CD14-positive monocyte (primary cell): ENCODE measurements around the gene CSTF3. TPM values are rescaled to one million over a fixed set of nuclear protein-coding genes. Genes with fewer than 3 reads are reported as not detected.

ENCODE experiments used
- DNase-seq, 3 donors: peaks; one replicate each; pipeline ENCODE4 v3.0.0-alpha.2; 2011 to 2022
- H2AFZ ChIP-seq: 2 replicates; pipeline ENCODE4 v1.6.0; 2012; ENCODE audit warnings: mild to moderate bottlenecking, low read depth, low read length, inconsistent platforms; ENCODE audit not compliant: insufficient read depth, poor library complexity, severe bottlenecking
- H3K27ac ChIP-seq, 2 donors: 1 replicate in 1 of 2; 2 replicates in 1 of 2; pipeline ENCODE4 v1.5.1; 2012 to 2013; ENCODE audit warnings: low read length in 2 of 2, control low read depth in 1 of 2, inconsistent platforms in 1 of 2, low read depth in 1 of 2, mild to moderate bottlenecking in 1 of 2
- H3K27me3 ChIP-seq, 2 donors: one replicate each; pipeline versions ENCODE4 v1.6.0 to v1.6.1; 2011 to 2013; ENCODE audit warnings: low read length in 2 of 2; ENCODE audit not compliant: control insufficient read depth in 2 of 2, insufficient read depth in 2 of 2
- H3K36me3 ChIP-seq, 2 donors: replicated peaks in 1 of 2; 1 replicate in 1 of 2; 2 replicates in 1 of 2; pipeline versions ENCODE4 v1.5.1 to v1.6.1; 2012 to 2013; ENCODE audit warnings: low read length in 2 of 2, control low read depth in 1 of 2, inconsistent platforms in 1 of 2, mild to moderate bottlenecking in 1 of 2; ENCODE audit not compliant: insufficient read depth in 2 of 2, control insufficient read depth in 1 of 2
- H3K4me1 ChIP-seq, 2 donors: 1 replicate in 1 of 2; 2 replicates in 1 of 2; pipeline versions ENCODE4 v1.5.1 to v1.6.1; 2012 to 2013; ENCODE audit warnings: low read length in 2 of 2, control low read depth in 1 of 2, inconsistent platforms in 1 of 2, mild to moderate bottlenecking in 1 of 2, moderate library complexity in 1 of 2; ENCODE audit not compliant: insufficient read depth in 2 of 2, control insufficient read depth in 1 of 2
- H3K4me2 ChIP-seq: replicated peaks from 2 replicates; pipeline ENCODE3; 2012; ENCODE audit warnings: low read length, moderate library complexity, mild to moderate bottlenecking; ENCODE audit not compliant: poor library complexity, severe bottlenecking; ENCODE audit errors: extremely low read depth
- H3K4me3 ChIP-seq, 3 experiments: fragments of 200-600 bp in 1 of 3; sonication (generic) in 1 of 3; replicated peaks in 1 of 3; 1 replicate in 2 of 3; 2 replicates in 1 of 3; pipeline ENCODE4 v1.5.1; 2011 to 2013; ENCODE audit warnings: low read length in 3 of 3, mild to moderate bottlenecking in 3 of 3, control low read depth in 2 of 3, low read depth in 2 of 3, inconsistent platforms in 1 of 3, moderate library complexity in 1 of 3
- H3K79me2 ChIP-seq: 2 replicates; pipeline ENCODE4 v1.6.0; 2012; ENCODE audit warnings: mild to moderate bottlenecking, control low read depth, inconsistent platforms, low read length, moderate library complexity; ENCODE audit not compliant: insufficient read depth
- H3K9ac ChIP-seq: 2 replicates; pipeline ENCODE4 v1.6.0; 2017; ENCODE audit warnings: low read length, mild to moderate bottlenecking; ENCODE audit not compliant: insufficient read depth, poor library complexity, severe bottlenecking
- H3K9me3 ChIP-seq, 2 donors: replicated peaks in 1 of 2; 1 replicate in 1 of 2; 2 replicates in 1 of 2; pipeline versions ENCODE4 v1.5.1 to v1.6.1; 2012 to 2013; ENCODE audit warnings: low read length in 2 of 2, control low read depth in 1 of 2; ENCODE audit not compliant: control insufficient read depth in 1 of 2, insufficient read depth in 1 of 2
- H4K20me1 ChIP-seq: 2 replicates; pipeline ENCODE4 v1.6.0; 2012; ENCODE audit warnings: mild to moderate bottlenecking, low read length, control low read depth, moderate library complexity; ENCODE audit not compliant: insufficient read depth
- H3K27ac Mint-ChIP-seq, 7 donors: one replicate each; pipeline ENCODE4 v1.8.0; 2020; ENCODE audit warnings: mild to moderate bottlenecking in 7 of 7, mixed read lengths in 7 of 7, moderate library complexity in 6 of 7, inconsistent platforms in 2 of 7
- H3K27me3 Mint-ChIP-seq, 3 donors: one replicate each; pipeline ENCODE4 v1.8.0; 2021 to 2022; ENCODE audit warnings: low read depth in 3 of 3, mild to moderate bottlenecking in 3 of 3, mixed read lengths in 3 of 3, moderate library complexity in 3 of 3, inconsistent platforms in 1 of 3
- H3K36me3 Mint-ChIP-seq, 2 donors: one replicate each; pipeline ENCODE4 v1.8.0; 2020; ENCODE audit warnings: mixed read lengths in 2 of 2, inconsistent platforms in 1 of 2, mild to moderate bottlenecking in 1 of 2
- H3K4me1 Mint-ChIP-seq: one replicate; pipeline ENCODE4 v1.8.0; 2020; ENCODE audit warnings: mild to moderate bottlenecking, mixed read lengths
- H3K4me3 Mint-ChIP-seq, 2 donors: one replicate each; pipeline ENCODE4 v1.8.0; 2020; ENCODE audit warnings: mild to moderate bottlenecking in 2 of 2, mixed read lengths in 2 of 2, moderate library complexity in 1 of 2
- H3K9me3 Mint-ChIP-seq, 7 donors: one replicate each; pipeline ENCODE4 v1.8.0; 2020 to 2022; ENCODE audit warnings: mixed read lengths in 7 of 7, mild to moderate bottlenecking in 6 of 7, moderate library complexity in 6 of 7, inconsistent platforms in 2 of 7
- WGBS: methylation state at CpG from one replicate; pipeline ENCODE4 v1.1.5; 2013; ENCODE audit warnings: missing lambda C conversion rate; ENCODE audit not compliant: insufficient coverage; 5-methylcytosine and 5-hydroxymethylcytosine counted together
- intact Hi-C, 2 donors: fragments of 100-400 bp; cut with micrococcal nuclease; formaldehyde crosslinking; loops; one replicate each; pipeline versions ENCODE4 v1.15.0 to v1.15.1; 2023
- polyA plus RNA-seq, 3 donors: library from polyadenylated mRNA; depleted of rRNA in 1 of 3; unstranded in 2 of 3; stranded (reverse) in 1 of 3; fragments of 300-500 nt in 2 of 3; fragments of >200 nt in 1 of 3; fragmentation: Illumina TruSeq in 2 of 3; gene quantifications; 1 replicate in 2 of 3; 2 replicates in 1 of 3; pipeline ENCODE4 v1.2.3, GENCODE V29; 2012 to 2021
- TF ChIP-seq, protein P1 (sequence below): fragments of 200-600 bp; IDR thresholded peaks from one replicate; pipeline ENCODE4 v1.8.0; 2022; ENCODE audit warnings: antibody characterized with exemption, mild to moderate bottlenecking

Gene CSTF3
- polyA plus RNA-seq, 3 donors = 6.9 to 12.1 (median 7.1) TPM

DNA sequence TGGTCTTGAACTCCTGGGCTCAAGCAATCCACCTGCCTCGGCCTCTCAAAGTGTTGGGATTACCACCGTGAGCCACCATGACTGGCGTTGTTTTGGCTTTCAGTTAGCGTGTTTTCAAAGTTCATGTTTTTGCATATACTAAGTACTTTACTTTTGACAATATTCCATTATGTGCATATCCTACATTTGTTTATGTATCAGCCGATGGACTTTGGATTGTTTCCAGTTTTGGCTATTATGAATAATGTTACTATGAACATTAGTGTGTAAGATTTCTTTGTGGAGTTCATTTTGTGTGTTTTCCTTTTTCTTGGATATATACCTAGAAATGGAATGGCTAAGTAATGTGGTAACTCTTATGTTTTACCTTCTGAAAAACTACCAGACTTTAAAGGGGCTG is 9.9 kb downstream of the CSTF3 start:
- intact Hi-C loops = no loop called here
- H3K36me3 Mint-ChIP-seq = peaks cover 15 to 34% of the 10 kb centered on the region in 2 donors
- H3K79me2 ChIP-seq = peaks cover 99% of the 10 kb centered on the region
- H3K4me3 Mint-ChIP-seq = no peak overlapping the region
- H3K27me3 Mint-ChIP-seq = no peaks in the 10 kb centered on the region
- H3K9me3 Mint-ChIP-seq = no peaks in the 10 kb centered on the region
- H3K27ac ChIP-seq = no peak overlapping the region
- no peaks in the 10 kb centered on the region for H3K27me3 ChIP-seq
- H4K20me1 ChIP-seq = peaks cover 33% of the 10 kb centered on the region
- H3K9ac ChIP-seq = no peak overlapping the region
- no CpG with 5 or more reads among the region's 5 CpGs for WGBS
- H3K36me3 ChIP-seq = peaks cover 0 to 31% of the 10 kb centered on the region in 2 donors
- H3K27ac Mint-ChIP-seq = peak overlapping the region in 1 of 7 donors; percentile 57
- H3K4me1 ChIP-seq = no peaks in the 10 kb centered on the region
- DNase-seq = no peak
- H3K4me2 ChIP-seq = no peak overlapping the region
- TF ChIP-seq, protein P1, sequence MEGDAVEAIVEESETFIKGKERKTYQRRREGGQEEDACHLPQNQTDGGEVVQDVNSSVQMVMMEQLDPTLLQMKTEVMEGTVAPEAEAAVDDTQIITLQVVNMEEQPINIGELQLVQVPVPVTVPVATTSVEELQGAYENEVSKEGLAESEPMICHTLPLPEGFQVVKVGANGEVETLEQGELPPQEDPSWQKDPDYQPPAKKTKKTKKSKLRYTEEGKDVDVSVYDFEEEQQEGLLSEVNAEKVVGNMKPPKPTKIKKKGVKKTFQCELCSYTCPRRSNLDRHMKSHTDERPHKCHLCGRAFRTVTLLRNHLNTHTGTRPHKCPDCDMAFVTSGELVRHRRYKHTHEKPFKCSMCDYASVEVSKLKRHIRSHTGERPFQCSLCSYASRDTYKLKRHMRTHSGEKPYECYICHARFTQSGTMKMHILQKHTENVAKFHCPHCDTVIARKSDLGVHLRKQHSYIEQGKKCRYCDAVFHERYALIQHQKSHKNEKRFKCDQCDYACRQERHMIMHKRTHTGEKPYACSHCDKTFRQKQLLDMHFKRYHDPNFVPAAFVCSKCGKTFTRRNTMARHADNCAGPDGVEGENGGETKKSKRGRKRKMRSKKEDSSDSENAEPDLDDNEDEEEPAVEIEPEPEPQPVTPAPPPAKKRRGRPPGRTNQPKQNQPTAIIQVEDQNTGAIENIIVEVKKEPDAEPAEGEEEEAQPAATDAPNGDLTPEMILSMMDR = no peak
- no peak overlapping the region for H3K4me3 ChIP-seq
- no peaks in the 10 kb centered on the region for H3K9me3 ChIP-seq
- peaks cover 6% of the 10 kb centered on the region for H3K4me1 Mint-ChIP-seq
- H2AFZ ChIP-seq = no peak overlapping the region

DNA sequence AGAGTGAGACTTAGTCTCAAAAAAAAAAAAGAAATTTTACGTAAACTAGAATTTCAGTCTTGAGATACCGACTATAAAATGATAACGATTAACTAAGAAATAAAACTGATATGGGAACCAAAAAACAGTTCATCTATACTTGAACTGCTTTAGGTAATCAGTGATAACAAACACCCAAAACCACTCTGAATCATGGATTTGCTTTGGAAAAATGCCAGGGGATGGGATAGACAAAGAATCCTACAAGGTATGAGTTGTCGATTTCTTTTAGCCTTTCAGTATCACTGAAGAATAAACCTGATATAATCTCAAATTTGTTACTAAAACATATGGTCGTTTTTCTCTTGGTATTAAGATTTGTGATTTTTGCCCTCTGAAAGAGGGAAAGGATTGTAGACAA is 13.7 kb downstream of the CSTF3 start:
- H3K27me3 ChIP-seq = no peaks in the 10 kb centered on the region
- no peak for DNase-seq
- H3K36me3 ChIP-seq = peaks cover 2 to 39% of the 10 kb centered on the region in 2 donors
- no peak overlapping the region for H3K9ac ChIP-seq
- TF ChIP-seq, protein P1 = no peak
- H3K79me2 ChIP-seq = peaks cover 99% of the 10 kb centered on the region
- H4K20me1 ChIP-seq = peaks cover 30% of the 10 kb centered on the region
- intact Hi-C loops = no loop called here
- H3K4me2 ChIP-seq = no peak overlapping the region
- Mint-ChIP-seq H3K4me1 (no peaks in the 10 kb centered on the region), H3K27me3 (no peaks in the 10 kb centered on the region), H3K4me3 (no peak overlapping the region), H3K36me3 (peaks cover 17 to 42% of the 10 kb centered on the region in 2 donors), H3K27ac (no peak overlapping the region), H3K9me3 (no peaks in the 10 kb centered on the region)
- peak overlapping the region in 1 of 2 donors; percentile 14 for H3K27ac ChIP-seq
- no CpG with 5 or more reads among the region's 5 CpGs for WGBS
- no peak overlapping the region for H3K4me3 ChIP-seq
- no peak overlapping the region for H2AFZ ChIP-seq
- no peaks in the 10 kb centered on the region for H3K4me1 ChIP-seq
- no peaks in the 10 kb centered on the region for H3K9me3 ChIP-seq
